Measurements from ENCODE around the gene LRRN3.

GRCh38 chr7:111051832-111052231, 39.1 kb upstream of the LRRN3 start:
- no peak for TF ChIP-seq ATF3 (IDR thresholded peaks at IDR 0.05; ENCODE audit: borderline replicate concordance, extremely low read depth, low read depth, low read length)
- TF ChIP-seq MAX (IDR thresholded peaks at IDR 0.05; ENCODE audit: low read depth, low read length) = no peak
- TF ChIP-seq POLR2A (IDR thresholded peaks at IDR 0.05; ENCODE audit: low read depth, low read length) = no peak
- no peak for TF ChIP-seq EZH2 (IDR thresholded peaks at IDR 0.05; ENCODE audit: borderline replicate concordance, control insufficient read depth, low read depth, low read length)
- TF ChIP-seq NFYB (IDR thresholded peaks at IDR 0.05; ENCODE audit: insufficient read depth, low read depth, low read length) = no peak

All from GM12878 (cell line).